Activated CD4-positive, alpha-beta T cell treated with anti-CD3 and anti-CD28 coated beads for 48 hours (primary cell): Measurements from ENCODE around the gene PTPRB.
"Not testable (repeated sequence)": the region's sequence is repeated elsewhere in the genome, so short reads cannot be mapped to it uniquely, and the experiment has no call there.

Experiments used
- DNase-seq: peaks from one replicate; pipeline ENCODE4 v3.0.0-alpha.2; 2020

PTPRB gene

DNA sequence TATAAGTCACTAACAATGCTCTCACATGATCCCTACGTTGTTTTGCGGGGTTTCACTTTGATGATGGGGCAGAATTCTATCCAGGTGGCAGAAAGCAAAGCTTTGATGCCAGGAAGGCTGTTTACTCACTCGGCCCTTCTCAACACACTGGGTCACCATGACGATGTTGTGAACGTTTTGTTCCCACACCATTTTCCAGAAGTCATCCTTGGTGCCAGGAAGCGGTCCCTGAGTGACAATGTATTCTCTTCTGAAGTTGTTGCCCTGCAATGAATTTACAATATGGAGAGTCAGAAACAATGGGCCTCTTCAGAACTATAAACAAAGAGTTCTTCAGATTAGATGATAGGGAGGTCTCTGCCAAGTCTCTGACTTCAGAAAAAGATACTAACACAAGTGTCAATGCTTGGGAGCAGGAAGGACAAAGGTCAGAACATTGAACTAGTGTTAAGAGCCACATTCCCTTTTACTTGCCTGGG, 101.3 kb downstream of the PTPRB start:
- DNase-seq: no peak

DNA sequence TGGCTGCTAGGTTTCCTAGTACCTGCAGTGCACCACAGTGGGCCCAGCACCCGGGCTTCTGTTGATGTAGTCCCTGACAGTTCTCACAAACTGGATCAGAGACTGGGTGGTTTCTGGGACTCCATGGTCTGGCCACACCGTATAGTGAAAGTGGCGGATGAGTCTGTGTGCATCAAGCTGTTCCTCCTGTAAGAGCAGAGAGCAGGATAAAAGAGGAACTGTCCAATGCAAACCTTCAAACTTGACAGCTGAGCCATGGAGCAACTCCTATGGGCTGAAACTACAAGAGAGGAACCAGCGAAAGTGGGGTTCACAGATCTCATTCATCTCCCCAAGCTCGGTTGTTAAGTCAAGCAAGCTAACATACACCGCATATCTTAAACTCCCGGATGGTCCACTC, 102.8 kb downstream of the PTPRB start:
- no peak for DNase-seq

DNA sequence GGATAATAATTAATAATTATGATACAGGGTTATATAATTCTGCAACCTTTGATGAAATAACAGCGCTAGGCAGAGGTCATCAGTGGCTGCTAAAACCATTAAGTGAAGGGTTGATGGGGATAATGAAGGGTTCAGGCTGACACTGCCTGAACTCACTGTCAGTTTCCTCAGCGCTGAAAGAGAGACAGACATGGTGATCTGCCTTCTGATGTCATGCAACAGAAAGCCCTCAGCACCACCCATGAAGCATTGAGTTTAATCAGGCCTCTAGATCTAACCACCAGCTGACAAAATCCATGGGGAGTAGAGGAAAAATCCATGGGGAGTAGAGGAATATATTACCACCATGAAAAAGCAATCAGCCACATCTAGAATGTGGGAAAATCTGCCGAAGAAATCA, 107.6 kb downstream of the PTPRB start:
- no peak for DNase-seq

DNA sequence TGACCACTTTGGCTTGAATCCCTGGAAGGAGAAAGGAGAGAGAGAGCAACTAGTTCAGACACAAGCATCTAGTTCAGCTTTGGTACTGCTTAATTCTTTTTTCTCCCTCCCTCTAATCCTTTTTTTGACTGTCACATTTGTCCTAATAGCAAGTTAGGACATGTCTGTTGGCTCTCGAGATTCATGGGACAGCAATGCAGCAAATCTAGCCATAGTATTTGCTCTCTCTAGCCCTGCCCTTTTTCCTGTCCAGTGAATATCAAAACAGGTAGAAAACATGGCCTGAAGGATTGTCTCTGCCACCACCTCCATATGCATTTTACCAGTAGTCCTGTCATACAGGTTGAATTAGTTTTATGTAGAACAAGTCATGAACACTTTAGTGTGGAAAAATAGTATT, 116.4 kb downstream of the PTPRB start:
- no peak for DNase-seq

DNA sequence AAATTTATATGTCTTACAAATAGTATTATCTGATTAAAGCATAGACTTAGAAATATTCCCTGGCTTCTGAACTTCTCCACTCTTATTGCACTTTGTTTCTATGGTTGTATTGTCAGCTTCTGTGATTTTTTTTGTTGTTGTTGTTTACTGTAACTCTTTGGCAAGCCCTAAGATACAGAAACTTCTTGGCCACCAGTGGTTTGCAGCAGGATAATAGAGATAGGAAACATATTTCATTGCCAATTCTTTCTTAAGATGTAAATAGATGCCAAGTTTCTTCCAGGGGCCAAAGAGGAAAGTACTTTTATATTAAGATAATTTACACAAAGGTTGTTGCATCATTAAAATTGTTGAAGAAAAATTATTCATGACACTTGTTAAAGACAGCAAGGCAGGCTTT, 123.8 kb downstream of the PTPRB start:
- DNase-seq: no peak

DNA sequence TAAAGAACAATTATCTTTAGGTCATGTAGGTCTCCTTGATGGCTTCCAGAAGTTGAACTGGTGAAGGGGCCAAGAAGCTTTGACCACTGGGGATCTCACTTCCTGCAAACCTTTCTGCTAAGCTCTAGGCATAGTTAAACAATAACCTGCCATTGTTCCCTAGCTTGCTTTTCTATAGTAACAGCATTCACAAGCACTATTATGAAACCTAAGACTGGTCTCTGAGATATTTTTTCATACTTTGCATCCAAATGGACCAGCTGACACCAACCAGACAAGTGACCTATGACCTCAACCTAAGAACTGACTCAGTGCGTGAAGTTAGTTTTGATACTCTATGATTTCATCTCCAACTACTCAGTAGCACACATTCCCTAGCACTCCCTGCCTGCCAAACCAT, 129.1 kb downstream of the PTPRB start:
- no peak for DNase-seq

DNA sequence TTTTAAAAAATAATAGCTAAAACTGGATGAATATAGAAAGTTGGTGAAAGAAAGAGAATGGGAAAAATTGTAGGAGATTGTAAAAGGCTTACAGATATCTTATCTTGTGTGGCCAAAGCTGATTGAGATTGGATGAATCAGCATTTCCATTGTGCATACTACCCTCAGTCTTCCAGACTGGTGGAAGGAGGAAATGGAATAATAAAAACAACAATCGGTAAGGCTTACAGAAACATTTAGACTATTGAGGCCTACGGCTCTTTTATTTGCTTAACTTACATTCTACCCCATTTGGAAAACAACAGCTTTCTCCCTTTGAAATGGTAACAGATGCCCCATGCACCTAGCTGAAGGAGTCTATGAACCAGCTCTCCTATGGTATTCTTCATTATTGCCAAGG, 129.8 kb downstream of the PTPRB start:
- DNase-seq: no peak

DNA sequence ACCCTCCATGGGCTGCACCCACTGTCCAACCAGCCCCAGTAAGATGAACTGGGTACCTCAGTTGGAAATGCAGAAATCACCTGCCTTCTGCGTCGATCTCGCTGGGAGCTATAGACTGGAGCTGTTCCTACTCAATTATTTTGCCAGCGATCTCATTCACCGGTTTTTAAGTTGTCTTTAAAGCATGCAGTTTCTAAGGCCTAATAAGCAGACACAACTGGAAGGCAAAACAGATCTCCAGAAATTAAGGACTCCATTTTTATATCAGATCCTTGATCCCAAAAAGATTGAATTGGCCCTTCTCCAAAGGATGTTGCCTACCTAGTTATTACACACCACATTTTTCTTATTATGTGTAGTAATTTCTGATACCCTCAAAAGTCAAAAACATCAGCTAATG, 139.7 kb downstream of the PTPRB start:
- DNase-seq: no peak

DNA sequence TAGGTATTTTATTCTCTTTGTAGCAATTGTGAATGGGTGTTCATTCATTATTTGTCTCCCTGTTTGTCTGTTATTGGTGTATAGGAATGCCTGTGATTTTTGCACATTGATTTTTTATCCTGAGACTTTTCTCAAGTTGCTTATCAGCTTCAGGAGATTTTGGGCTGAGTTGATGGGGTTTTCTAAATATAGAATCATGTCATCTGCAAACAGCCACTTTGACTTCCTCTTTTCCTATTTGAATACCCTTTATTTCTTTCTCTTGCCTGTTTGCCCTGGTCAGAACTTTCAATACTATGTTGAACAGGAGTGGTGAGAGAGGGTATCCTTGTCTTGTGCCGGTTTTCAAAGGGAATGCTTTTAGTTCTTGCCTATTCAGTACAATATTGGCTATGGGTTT, 144.3 kb downstream of the PTPRB start:
- DNase-seq: not testable (repeated sequence)

DNA sequence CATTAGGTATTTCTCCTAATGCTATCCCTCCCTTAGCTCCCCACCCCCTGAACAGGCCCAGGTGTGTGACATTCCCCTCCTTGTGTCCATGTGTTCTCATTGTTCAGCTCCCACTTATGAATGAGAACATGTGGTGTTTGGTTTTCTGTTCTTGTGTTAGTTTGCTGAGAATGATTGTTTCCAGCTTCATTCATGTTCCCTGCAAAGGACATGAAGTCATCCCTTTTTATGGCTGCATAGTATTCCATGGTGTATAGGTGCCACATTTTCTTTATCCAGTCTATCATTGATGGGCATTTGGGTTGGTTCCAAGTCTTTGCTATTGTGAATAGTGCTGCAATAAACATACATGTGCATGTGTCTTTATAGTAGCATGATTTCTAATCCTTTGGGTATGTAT, 146.3 kb downstream of the PTPRB start:
- DNase-seq: not testable (repeated sequence)

DNA sequence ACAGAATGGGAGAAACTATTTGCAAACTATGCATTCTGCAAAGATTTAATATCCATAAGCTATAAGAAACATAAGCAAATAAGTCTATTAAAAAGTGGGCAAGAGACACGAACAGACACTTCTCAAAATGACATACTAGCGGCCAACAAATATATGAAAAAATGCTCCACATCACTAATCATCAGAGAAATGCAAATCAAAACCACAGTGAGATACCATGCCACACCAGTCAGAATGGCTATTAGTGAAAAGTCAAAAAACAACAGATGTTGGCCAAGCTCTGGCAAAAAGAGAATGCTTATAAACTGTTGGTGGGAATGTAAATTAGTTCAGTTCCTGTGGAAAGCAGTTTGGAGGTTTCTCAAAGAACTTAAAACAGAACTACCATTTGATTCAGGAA, 149.8 kb downstream of the PTPRB start:
- no peak for DNase-seq

DNA sequence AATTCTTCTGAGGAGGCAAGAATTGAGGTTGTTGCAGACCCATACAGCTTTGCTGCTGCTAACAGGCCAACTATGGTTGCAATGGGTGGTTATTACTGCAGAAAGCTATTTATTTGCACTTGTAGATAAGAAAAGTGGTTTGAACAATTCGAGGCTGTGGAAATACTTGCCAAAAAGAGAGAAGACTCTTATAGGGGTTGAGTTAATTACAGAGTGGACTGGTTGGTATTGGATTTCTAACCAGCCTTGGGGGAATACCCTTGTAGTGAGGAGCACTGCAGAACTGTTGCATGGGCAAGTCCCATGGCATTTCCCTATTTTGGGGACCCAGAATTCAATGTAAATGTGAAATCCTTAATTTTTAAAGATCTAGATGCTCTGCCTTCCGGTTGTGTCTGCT, 150.6 kb downstream of the PTPRB start:
- DNase-seq: no peak

DNA sequence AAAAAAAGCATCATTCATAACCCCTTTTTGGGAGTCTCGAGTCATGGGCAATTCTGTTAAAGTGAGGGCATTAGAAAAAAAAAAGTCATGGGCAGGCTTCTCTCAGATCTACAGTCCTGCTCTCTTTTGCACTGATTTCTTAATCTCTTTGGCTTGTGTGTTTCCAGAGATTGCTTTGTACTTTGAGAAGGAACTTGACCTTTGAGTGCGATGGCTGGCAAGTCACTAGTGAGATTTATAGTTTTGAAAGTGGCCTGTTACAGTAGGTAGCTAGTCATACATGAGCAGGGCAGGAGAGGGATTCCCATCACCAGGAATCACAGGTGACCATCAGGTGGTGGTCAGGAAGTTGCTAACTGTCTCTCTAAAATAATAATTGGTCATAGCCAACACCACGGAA, 151.5 kb downstream of the PTPRB start:
- no peak for DNase-seq

DNA sequence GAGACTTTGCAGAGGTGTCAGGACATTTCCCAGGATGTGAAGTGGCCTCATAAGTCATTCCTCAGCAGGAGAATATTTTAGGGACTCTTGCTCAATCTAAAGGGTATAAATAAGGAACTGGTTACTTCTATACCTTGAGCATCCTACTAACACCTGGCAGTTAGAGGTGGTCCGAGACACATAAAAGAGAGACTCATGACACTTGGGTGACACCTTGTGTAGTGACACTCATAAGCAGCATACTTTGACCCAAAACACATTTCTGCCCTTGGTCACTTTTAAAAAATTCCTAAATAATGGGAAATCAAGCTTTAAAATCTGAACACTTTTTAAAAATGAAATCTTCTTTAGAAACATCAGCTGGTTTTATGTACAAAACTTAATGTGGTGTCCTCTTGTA, 152.8 kb downstream of the PTPRB start:
- DNase-seq: no peak

DNA sequence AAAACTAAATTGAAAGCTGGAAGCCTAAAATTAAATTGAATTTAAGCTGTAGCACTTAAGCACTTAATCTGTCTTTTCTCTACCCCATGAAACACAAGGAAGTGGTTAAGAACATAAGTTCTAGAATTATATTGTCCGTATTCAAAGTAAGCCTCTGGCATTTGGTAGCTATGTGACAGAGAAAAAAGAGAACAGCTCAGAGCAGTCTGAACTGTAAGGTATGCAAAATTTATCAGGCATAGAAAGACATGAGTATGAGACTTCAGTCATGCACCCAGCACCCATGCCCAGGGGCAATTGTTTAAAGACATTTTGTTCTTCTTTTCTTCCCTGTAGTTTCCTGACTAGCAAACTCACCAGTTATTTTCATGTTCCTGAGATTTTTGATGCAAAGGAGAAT, 154.5 kb downstream of the PTPRB start:
- no peak for DNase-seq

DNA sequence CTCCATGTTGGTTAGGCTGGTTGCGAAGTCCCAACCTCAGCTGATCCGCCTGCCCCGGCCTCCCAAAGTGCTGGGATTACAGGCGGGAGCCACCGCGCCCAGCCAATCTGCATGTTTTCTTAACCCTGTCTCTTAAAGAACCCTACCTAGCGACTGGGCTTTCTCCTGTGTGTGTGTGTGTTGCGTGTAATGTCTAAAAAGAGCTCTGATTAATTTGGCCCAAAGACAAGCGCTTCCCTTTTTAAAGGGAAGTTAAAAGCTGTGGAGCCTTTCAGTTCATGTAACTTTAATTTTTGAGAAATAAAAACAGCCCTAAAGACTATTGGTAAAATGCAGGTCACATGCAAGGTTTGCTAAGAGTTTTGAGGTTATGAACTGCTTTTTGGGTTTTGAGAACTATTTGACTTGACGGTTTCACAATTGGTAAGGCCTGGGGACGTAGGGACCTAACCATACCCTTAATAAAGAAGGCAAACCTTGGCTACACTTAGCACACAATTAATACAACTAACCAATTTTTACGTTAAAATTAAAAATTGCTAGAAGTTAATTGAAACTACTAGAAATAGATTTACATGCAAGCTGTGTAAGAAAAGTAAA, 167.9 kb downstream of the PTPRB start:
- no peak for DNase-seq

DNA sequence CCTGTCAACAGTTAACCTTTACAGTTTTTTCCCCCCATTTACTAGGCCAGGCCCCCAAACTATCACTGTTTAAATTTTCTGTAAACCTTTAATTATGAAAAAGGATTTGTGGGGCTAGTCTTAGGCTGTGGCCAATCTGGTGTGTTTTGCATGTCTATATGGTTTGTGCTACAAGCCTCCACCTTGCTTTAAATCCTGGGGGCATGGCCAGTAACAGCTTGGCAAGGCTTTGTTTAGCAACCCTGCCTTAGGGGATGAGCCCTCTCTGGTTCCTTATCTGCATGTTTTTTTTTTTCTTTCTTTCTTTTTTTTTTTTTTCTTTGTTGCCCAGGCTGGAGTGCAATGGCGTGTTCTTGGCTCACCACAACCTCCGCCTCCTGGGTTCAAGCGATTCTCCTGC, 168.5 kb downstream of the PTPRB start:
- DNase-seq: no peak

DNA sequence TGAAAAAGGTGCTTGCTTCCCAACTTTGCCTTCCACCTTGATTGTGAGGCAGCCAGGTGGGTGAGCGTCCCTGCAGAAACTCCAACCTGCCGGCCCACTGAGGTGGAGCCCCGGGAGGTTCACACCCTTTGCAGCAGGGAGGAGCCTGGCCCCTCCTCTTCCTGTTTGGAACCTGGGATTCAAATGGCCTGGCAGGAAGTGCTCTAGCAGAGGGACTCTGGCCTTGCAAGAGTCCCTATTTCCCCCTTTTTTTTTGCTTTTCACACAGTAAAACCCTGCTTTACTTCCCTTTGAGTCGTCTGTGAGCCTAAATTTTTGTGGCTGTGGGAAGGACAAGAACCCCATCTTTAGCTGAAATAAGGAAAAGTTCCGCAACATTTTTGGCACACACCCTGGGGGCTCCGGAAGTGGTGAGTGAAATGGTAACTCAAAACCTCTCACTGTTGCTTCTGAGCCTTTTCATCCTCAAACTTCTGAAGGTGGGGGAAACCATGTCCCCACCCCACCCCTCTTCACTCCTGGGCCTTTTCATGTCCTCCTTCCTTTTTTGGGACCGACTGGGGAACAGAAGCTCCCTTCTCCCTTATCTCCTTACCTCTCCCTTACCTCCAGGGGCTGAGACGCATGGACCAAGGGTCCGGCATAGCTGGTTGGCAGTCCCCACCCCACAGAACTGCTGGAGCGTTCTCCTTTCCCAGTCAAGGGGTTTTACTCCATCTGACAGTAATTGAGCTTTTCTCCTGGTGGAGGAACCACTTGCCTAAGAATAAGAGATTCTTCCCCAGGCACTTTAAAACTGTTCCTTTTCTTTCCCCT, 169.1 kb downstream of the PTPRB start:
- no peak for DNase-seq

DNA sequence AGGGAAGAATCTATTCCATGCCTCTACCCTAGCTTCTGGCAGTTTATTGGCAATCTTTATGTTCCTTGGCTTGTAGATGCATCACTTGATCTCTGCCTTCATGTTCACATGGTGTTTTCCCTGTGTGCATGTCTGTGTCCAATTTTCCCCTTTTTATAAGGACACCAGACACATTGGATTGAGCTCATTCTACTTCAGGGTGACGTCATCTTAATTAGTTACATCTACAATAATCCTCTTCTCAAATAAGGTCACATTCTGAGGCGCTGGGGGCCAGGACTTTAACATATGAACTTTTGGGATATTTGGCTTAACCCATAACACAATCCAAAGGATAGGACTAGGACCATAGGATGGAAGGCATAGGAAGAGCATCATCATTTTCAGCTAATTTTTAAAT, 169.8 kb downstream of the PTPRB start:
- no peak for DNase-seq

DNA sequence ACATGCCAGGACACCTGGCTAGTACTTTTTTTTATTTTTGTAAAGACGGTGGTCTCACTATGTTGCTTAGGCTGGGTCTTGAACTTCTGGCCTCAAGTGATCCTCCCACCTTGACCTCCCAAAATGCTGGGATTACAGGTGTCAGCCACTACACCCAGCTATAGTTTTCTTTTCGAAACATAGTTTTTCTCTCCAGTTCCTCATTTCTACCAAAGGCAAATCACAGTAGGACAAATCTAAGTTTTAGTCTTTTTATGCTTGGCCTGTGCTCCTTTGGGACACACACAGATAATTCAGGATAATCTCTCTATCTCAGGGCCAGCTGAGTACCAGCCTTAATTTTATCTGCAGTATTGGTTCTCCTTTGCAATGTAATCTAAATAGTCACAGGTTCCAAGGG, 170.5 kb downstream of the PTPRB start:
- no peak for DNase-seq
